GM10847 (cell line): ENCODE results near the gene NSMCE1.

Experiments used
- POLR2A ChIP-seq: IDR thresholded peaks from 2 replicates; pipeline ENCODE4 v1.6.1; 2011; ENCODE audit not compliant: insufficient read length; ENCODE audit errors: extremely low read depth

NSMCE1 gene

GRCh38 chr16:27239026-27239425 lies 29.5 kb downstream of the NSMCE1 start:
- no peak for TF ChIP-seq POLR2A

GRCh38 chr16:27238591-27238990 lies 30.0 kb downstream of the NSMCE1 start:
- no peak for TF ChIP-seq POLR2A

- TF ChIP-seq POLR2A = no peak
Observed at GRCh38 chr16:27238016-27238587, 30.5 kb downstream of the NSMCE1 start.

- no peak for TF ChIP-seq POLR2A
Observed at GRCh38 chr16:27237219-27238015, 31.2 kb downstream of the NSMCE1 start.

GRCh38 chr16:27236635-27237218 lies 31.8 kb downstream of the NSMCE1 start:
- no peak for TF ChIP-seq POLR2A

GRCh38 chr16:27235938-27236245 lies 32.7 kb downstream of the NSMCE1 start:
- no peak for TF ChIP-seq POLR2A

- no peak for TF ChIP-seq POLR2A
Observed at GRCh38 chr16:27235055-27235937, 33.3 kb downstream of the NSMCE1 start.

GRCh38 chr16:27234603-27235002 lies 34.0 kb downstream of the NSMCE1 start:
- no peak for TF ChIP-seq POLR2A

GRCh38 chr16:27234171-27234570 lies 34.4 kb downstream of the NSMCE1 start:
- no peak for TF ChIP-seq POLR2A

- no peak for TF ChIP-seq POLR2A
Observed at GRCh38 chr16:27233731-27234130, 34.8 kb downstream of the NSMCE1 start.

GRCh38 chr16:27232901-27233625 lies 35.5 kb downstream of the NSMCE1 start:
- no peak for TF ChIP-seq POLR2A

GRCh38 chr16:27232061-27232900 lies 36.3 kb downstream of the NSMCE1 start:
- no peak for TF ChIP-seq POLR2A

- TF ChIP-seq POLR2A = no peak
Observed at GRCh38 chr16:27231692-27232060, 36.9 kb downstream of the NSMCE1 start.

- no peak for TF ChIP-seq POLR2A
Observed at GRCh38 chr16:27230562-27231001, 38.0 kb downstream of the NSMCE1 start.
